Sigmoid colon (tissue), 7 donors: Measurements from ENCODE around the gene RAB40B. TPM values are rescaled to one million over a fixed set of nuclear protein-coding genes. Genes with fewer than 3 reads are reported as not detected.

ENCODE experiments used
- DNase-seq: peaks from one replicate; pipeline ENCODE4 v3.0.0-alpha.2; 2019
- H3K27ac ChIP-seq, 4 donors: fragments of 200-600 bp; sonication (generic); one replicate each; pipeline ENCODE4 v1.5.1; 2016 to 2019; ENCODE audit warnings: mild to moderate bottlenecking in 1 of 4
- H3K27me3 ChIP-seq, 3 donors: fragments of 200-600 bp; sonication (generic); one replicate each; pipeline ENCODE4 v1.5.1; 2019; ENCODE audit warnings: mild to moderate bottlenecking in 1 of 3
- H3K36me3 ChIP-seq, 4 donors: fragments of 200-600 bp; sonication (generic); one replicate each; pipeline ENCODE4 v1.5.1; 2016 to 2019
- H3K4me1 ChIP-seq, 4 donors: fragments of 200-600 bp; sonication (generic); one replicate each; pipeline ENCODE4 v1.5.1; 2017 to 2019
- H3K4me3 ChIP-seq, 4 donors: fragments of 200-600 bp; sonication (generic); one replicate each; pipeline ENCODE4 v1.5.1; 2017 to 2019; ENCODE audit warnings: mild to moderate bottlenecking in 2 of 4, moderate library complexity in 1 of 4
- H3K9me3 ChIP-seq, 4 donors: fragments of 200-600 bp in 3 of 4; sonication (generic) in 3 of 4; one replicate each; pipeline versions ENCODE4 v1.5.1 to v1.6.1; 2013 to 2019
- CTCF ChIP-seq, 4 experiments: fragments of 450-650 bp in 3 of 4; fragments of 200-600 bp in 1 of 4; IDR thresholded peaks; one replicate each; pipeline ENCODE4 v1.5.1; 2016 to 2019; ENCODE audit warnings: antibody characterized with exemption in 4 of 4, mild to moderate bottlenecking in 3 of 4, moderate library complexity in 2 of 4
- EP300 ChIP-seq, 4 donors: sonication (generic); formaldehyde crosslinking; IDR thresholded peaks; one replicate each; pipeline ENCODE4 v1.6.1; 2017; ENCODE audit warnings: antibody characterized with exemption in 4 of 4
- POLR2A ChIP-seq, 2 donors: fragments of 450-650 bp; IDR thresholded peaks; one replicate each; pipeline ENCODE4 v1.6.1; 2016; ENCODE audit warnings: antibody characterized with exemption in 2 of 2, mild to moderate bottlenecking in 2 of 2, moderate library complexity in 2 of 2
- POLR2AphosphoS5 ChIP-seq, 4 donors: sonication (generic); formaldehyde crosslinking; IDR thresholded peaks; one replicate each; pipeline ENCODE4 v1.6.1; 2017; ENCODE audit warnings: antibody characterized with exemption in 4 of 4
- WGBS, 2 donors: extraction: QIAGEN DNeasy Blood & Tissue Kit; methylation state at CpG; one replicate each; pipeline ENCODE4 v1.1.7; 2013; 5-methylcytosine and 5-hydroxymethylcytosine counted together
- intact Hi-C: fragments of 100-400 bp; cut with DNase I; formaldehyde crosslinking; loops from one replicate; pipeline ENCODE4 v1.15.1; 2023
- polyA plus RNA-seq, 3 donors: library from polyadenylated mRNA; stranded (reverse); fragments of 200-250 nt; gene quantifications; one replicate each; pipeline ENCODE4 v1.2.3, GENCODE V29; 2013
- total RNA-seq, 4 donors: library from RNA; depleted of rRNA; stranded (reverse); fragments of >200 nt; gene quantifications; one replicate each; pipeline ENCODE4 v1.1.0, GENCODE V29; 2016
- donor health status: healthy with polysubstance abuse.
- donor health status: Bipolar disorder and iron deficiency.
- donor health status: healthy.

Gene RAB40B
- total and polyA plus RNA-seq, 7 donors: 11.7 to 32.7 (median 23.2) TPM

GRCh38 chr17:82674656-82675475 is 23.6 kb downstream of the RAB40B start:
- Histone ChIP-seq H3K4me1 (no peaks in the 10 kb centered on the region), H3K27me3 (no peaks in the 10 kb centered on the region), H3K36me3 (no peaks in the 10 kb centered on the region), H3K4me3 (no peak overlapping the region), H3K27ac (no peak overlapping the region), H3K9me3 (no peaks in the 10 kb centered on the region)
- no peak for DNase-seq
- 52 to 76% methylated on average over 20 of the region's 20 CpGs for WGBS, 2 donors
- TF ChIP-seq CTCF (IDR thresholded peaks at IDR 0.05) (no peak), POLR2A (IDR thresholded peaks at IDR 0.05) (no peak), POLR2AphosphoS5 (IDR thresholded peaks at IDR 0.05) (no peak), EP300 (IDR thresholded peaks at IDR 0.05) (no peak)
- intact Hi-C loops: no loop called here

GRCh38 chr17:82670661-82671450 is 27.6 kb downstream of the RAB40B start:
- WGBS, 2 donors: 84 to 90% methylated on average over 19 of the region's 19 CpGs
- no peaks in the 10 kb centered on the region for H3K36me3 ChIP-seq
- peak overlapping the region in 1 of 4 donors; percentile 51 for H3K27ac ChIP-seq
- H3K4me1 ChIP-seq: peaks cover 0 to 8% (median 7%) of the 10 kb centered on the region in 4 donors
- DNase-seq: no peak
- intact Hi-C loops: no loop called here
- H3K4me3 ChIP-seq: no peak overlapping the region
- no peaks in the 10 kb centered on the region for H3K27me3 ChIP-seq
- TF ChIP-seq EP300 (IDR thresholded peaks at IDR 0.05) (no peak), POLR2A (IDR thresholded peaks at IDR 0.05) (no peak), CTCF (IDR thresholded peaks at IDR 0.05) (no peak), POLR2AphosphoS5 (IDR thresholded peaks at IDR 0.05) (no peak)
- H3K9me3 ChIP-seq: no peaks in the 10 kb centered on the region

GRCh38 chr17:82668631-82669099 is 29.8 kb downstream of the RAB40B start:
- no peak overlapping the region for H3K4me3 ChIP-seq
- peaks cover 0 to 8% (median 7%) of the 10 kb centered on the region in 4 donors for H3K4me1 ChIP-seq
- peak overlapping the region in 3 of 4 donors; percentile 12 to 33 (median 26) for H3K27ac ChIP-seq
- intact Hi-C loops: loop anchor here (2.0 kb wide), 1 partner anchor 106 kb away; no protein-coding TSS in a partner anchor
- no peaks in the 10 kb centered on the region for H3K9me3 ChIP-seq
- TF ChIP-seq EP300 (IDR thresholded peaks at IDR 0.05) (no peak), CTCF (IDR thresholded peaks at IDR 0.05) (peak; percentile 25 to 65 (median 37))
- 23 to 33% methylated on average over 20 of the region's 20 CpGs for WGBS, 2 donors
- DNase-seq: peak; percentile 80
- no peaks in the 10 kb centered on the region for H3K27me3 ChIP-seq
- no peaks in the 10 kb centered on the region for H3K36me3 ChIP-seq

- 74 to 78% methylated on average over 16 of the region's 16 CpGs for WGBS, 2 donors
- H3K9me3 ChIP-seq: no peaks in the 10 kb centered on the region
- no peak for TF ChIP-seq POLR2AphosphoS5 (IDR thresholded peaks at IDR 0.05)
- TF ChIP-seq EP300 (IDR thresholded peaks at IDR 0.05): no peak
- TF ChIP-seq POLR2A (IDR thresholded peaks at IDR 0.05): no peak
- no peak for TF ChIP-seq CTCF (IDR thresholded peaks at IDR 0.05)
- no peak for DNase-seq
- H3K27me3 ChIP-seq: no peaks in the 10 kb centered on the region
- peaks cover 0 to 8% (median 7%) of the 10 kb centered on the region in 4 donors for H3K4me1 ChIP-seq
- peak overlapping the region in 1 of 4 donors; percentile 12 for H3K27ac ChIP-seq
- H3K36me3 ChIP-seq: no peaks in the 10 kb centered on the region
- H3K4me3 ChIP-seq: no peak overlapping the region
- intact Hi-C loops: loop anchor here (2.0 kb wide), 1 partner anchor 107 kb away; no protein-coding TSS in a partner anchor
These were observed 30.4 kb downstream of the RAB40B start for GRCh38 chr17:82668024-82668630.
